CD14-positive monocyte (primary cell): Measurements from ENCODE around the gene PRKCA. TPM values are rescaled to one million over a fixed set of nuclear protein-coding genes. Genes with fewer than 3 reads are reported as not detected.
A peak's percentile ranks its signal among the peaks of the same experiment; 100 is the strongest.

Experiments used
- DNase-seq, 3 donors: peaks; one replicate each; pipeline ENCODE4 v3.0.0-alpha.2; 2011 to 2022
- H2AFZ ChIP-seq: 2 replicates; pipeline ENCODE4 v1.6.0; 2012; ENCODE audit warnings: mild to moderate bottlenecking, low read depth, low read length, inconsistent platforms; ENCODE audit not compliant: insufficient read depth, poor library complexity, severe bottlenecking
- H3K27ac ChIP-seq, 2 donors: 1 replicate in 1 of 2; 2 replicates in 1 of 2; pipeline ENCODE4 v1.5.1; 2012 to 2013; ENCODE audit warnings: low read length in 2 of 2, control low read depth in 1 of 2, inconsistent platforms in 1 of 2, low read depth in 1 of 2, mild to moderate bottlenecking in 1 of 2
- H3K27me3 ChIP-seq, 2 donors: one replicate each; pipeline versions ENCODE4 v1.6.0 to v1.6.1; 2011 to 2013; ENCODE audit warnings: low read length in 2 of 2; ENCODE audit not compliant: control insufficient read depth in 2 of 2, insufficient read depth in 2 of 2
- H3K36me3 ChIP-seq, 2 donors: replicated peaks in 1 of 2; 1 replicate in 1 of 2; 2 replicates in 1 of 2; pipeline versions ENCODE4 v1.5.1 to v1.6.1; 2012 to 2013; ENCODE audit warnings: low read length in 2 of 2, control low read depth in 1 of 2, inconsistent platforms in 1 of 2, mild to moderate bottlenecking in 1 of 2; ENCODE audit not compliant: insufficient read depth in 2 of 2, control insufficient read depth in 1 of 2
- H3K4me1 ChIP-seq, 2 donors: 1 replicate in 1 of 2; 2 replicates in 1 of 2; pipeline versions ENCODE4 v1.5.1 to v1.6.1; 2012 to 2013; ENCODE audit warnings: low read length in 2 of 2, control low read depth in 1 of 2, inconsistent platforms in 1 of 2, mild to moderate bottlenecking in 1 of 2, moderate library complexity in 1 of 2; ENCODE audit not compliant: insufficient read depth in 2 of 2, control insufficient read depth in 1 of 2
- H3K4me2 ChIP-seq: replicated peaks from 2 replicates; pipeline ENCODE3; 2012; ENCODE audit warnings: low read length, moderate library complexity, mild to moderate bottlenecking; ENCODE audit not compliant: poor library complexity, severe bottlenecking; ENCODE audit errors: extremely low read depth
- H3K4me3 ChIP-seq, 3 experiments: fragments of 200-600 bp in 1 of 3; sonication (generic) in 1 of 3; replicated peaks in 1 of 3; 1 replicate in 2 of 3; 2 replicates in 1 of 3; pipeline ENCODE4 v1.5.1; 2011 to 2013; ENCODE audit warnings: low read length in 3 of 3, mild to moderate bottlenecking in 3 of 3, control low read depth in 2 of 3, low read depth in 2 of 3, inconsistent platforms in 1 of 3, moderate library complexity in 1 of 3
- H3K79me2 ChIP-seq: 2 replicates; pipeline ENCODE4 v1.6.0; 2012; ENCODE audit warnings: mild to moderate bottlenecking, control low read depth, inconsistent platforms, low read length, moderate library complexity; ENCODE audit not compliant: insufficient read depth
- H3K9ac ChIP-seq: 2 replicates; pipeline ENCODE4 v1.6.0; 2017; ENCODE audit warnings: low read length, mild to moderate bottlenecking; ENCODE audit not compliant: insufficient read depth, poor library complexity, severe bottlenecking
- H3K9me3 ChIP-seq, 2 donors: replicated peaks in 1 of 2; 1 replicate in 1 of 2; 2 replicates in 1 of 2; pipeline versions ENCODE4 v1.5.1 to v1.6.1; 2012 to 2013; ENCODE audit warnings: low read length in 2 of 2, control low read depth in 1 of 2; ENCODE audit not compliant: control insufficient read depth in 1 of 2, insufficient read depth in 1 of 2
- H4K20me1 ChIP-seq: 2 replicates; pipeline ENCODE4 v1.6.0; 2012; ENCODE audit warnings: mild to moderate bottlenecking, low read length, control low read depth, moderate library complexity; ENCODE audit not compliant: insufficient read depth
- H3K27ac Mint-ChIP-seq, 7 donors: one replicate each; pipeline ENCODE4 v1.8.0; 2020; ENCODE audit warnings: mild to moderate bottlenecking in 7 of 7, mixed read lengths in 7 of 7, moderate library complexity in 6 of 7, inconsistent platforms in 2 of 7
- H3K27me3 Mint-ChIP-seq, 3 donors: one replicate each; pipeline ENCODE4 v1.8.0; 2021 to 2022; ENCODE audit warnings: low read depth in 3 of 3, mild to moderate bottlenecking in 3 of 3, mixed read lengths in 3 of 3, moderate library complexity in 3 of 3, inconsistent platforms in 1 of 3
- H3K36me3 Mint-ChIP-seq, 2 donors: one replicate each; pipeline ENCODE4 v1.8.0; 2020; ENCODE audit warnings: mixed read lengths in 2 of 2, inconsistent platforms in 1 of 2, mild to moderate bottlenecking in 1 of 2
- H3K4me1 Mint-ChIP-seq: one replicate; pipeline ENCODE4 v1.8.0; 2020; ENCODE audit warnings: mild to moderate bottlenecking, mixed read lengths
- H3K4me3 Mint-ChIP-seq, 2 donors: one replicate each; pipeline ENCODE4 v1.8.0; 2020; ENCODE audit warnings: mild to moderate bottlenecking in 2 of 2, mixed read lengths in 2 of 2, moderate library complexity in 1 of 2
- H3K9me3 Mint-ChIP-seq, 7 donors: one replicate each; pipeline ENCODE4 v1.8.0; 2020 to 2022; ENCODE audit warnings: mixed read lengths in 7 of 7, mild to moderate bottlenecking in 6 of 7, moderate library complexity in 6 of 7, inconsistent platforms in 2 of 7
- CTCF ChIP-seq: fragments of 200-600 bp; IDR thresholded peaks from one replicate; pipeline ENCODE4 v1.8.0; 2022; ENCODE audit warnings: antibody characterized with exemption, mild to moderate bottlenecking
- WGBS: methylation state at CpG from one replicate; pipeline ENCODE4 v1.1.5; 2013; ENCODE audit warnings: missing lambda C conversion rate; ENCODE audit not compliant: insufficient coverage; 5-methylcytosine and 5-hydroxymethylcytosine counted together
- intact Hi-C, 2 donors: fragments of 100-400 bp; cut with micrococcal nuclease; formaldehyde crosslinking; loops; one replicate each; pipeline versions ENCODE4 v1.15.0 to v1.15.1; 2023
- polyA plus RNA-seq, 3 donors: library from polyadenylated mRNA; depleted of rRNA in 1 of 3; unstranded in 2 of 3; stranded (reverse) in 1 of 3; fragments of 300-500 nt in 2 of 3; fragments of >200 nt in 1 of 3; fragmentation: Illumina TruSeq in 2 of 3; gene quantifications; 1 replicate in 2 of 3; 2 replicates in 1 of 3; pipeline ENCODE4 v1.2.3, GENCODE V29; 2012 to 2021

The PRKCA gene
- polyA plus RNA-seq, 3 donors = 0.22 to 7.1 (median 0.30) TPM

GRCh38 chr17:66449418-66449977 lies 147.1 kb downstream of the PRKCA start:
- Histone ChIP-seq H3K4me3 (no peak overlapping the region), H3K9ac (no peak overlapping the region), H2AFZ (no peak overlapping the region), H3K4me2 (no peak overlapping the region), H3K27me3 (no peaks in the 10 kb centered on the region), H3K4me1 (peaks cover 25 to 26% of the 10 kb centered on the region in 2 donors), H3K9me3 (no peaks in the 10 kb centered on the region), H3K79me2 (peaks cover 39% of the 10 kb centered on the region), H3K36me3 (no peaks in the 10 kb centered on the region), H4K20me1 (no peaks in the 10 kb centered on the region), H3K27ac (no peak overlapping the region)
- TF ChIP-seq CTCF = no peak
- WGBS = 86% methylated on average over 7 of the region's 8 CpGs
- DNase-seq = no peak
- Mint-ChIP-seq H3K9me3 (peaks cover 0 to 5% (median 0%) of the 10 kb centered on the region in 7 donors), H3K27me3 (peaks cover 0 to 2% (median 0%) of the 10 kb centered on the region in 3 donors), H3K27ac (peak overlapping the region in 1 of 7 donors; percentile 12), H3K4me1 (peaks cover 43% of the 10 kb centered on the region), H3K4me3 (no peak overlapping the region), H3K36me3 (peaks cover 2 to 15% of the 10 kb centered on the region in 2 donors)
- intact Hi-C loops = loop anchor here in 1 of 2 donors (10.0 kb wide), 1 partner anchor 145 kb away; the partner anchor contains the start of gene PRKCA

- Histone ChIP-seq H3K4me2 (no peak overlapping the region), H3K36me3 (no peaks in the 10 kb centered on the region), H3K79me2 (peaks cover 35% of the 10 kb centered on the region), H3K4me1 (peaks cover 25 to 26% of the 10 kb centered on the region in 2 donors), H3K27ac (no peak overlapping the region), H2AFZ (no peak overlapping the region), H3K9ac (no peak overlapping the region), H3K9me3 (no peaks in the 10 kb centered on the region), H3K4me3 (no peak overlapping the region), H3K27me3 (no peaks in the 10 kb centered on the region), H4K20me1 (no peaks in the 10 kb centered on the region)
- H3K9me3 Mint-ChIP-seq = peaks cover 0 to 5% (median 0%) of the 10 kb centered on the region in 7 donors
- intact Hi-C loops = no loop called here
- peaks cover 0 to 2% (median 0%) of the 10 kb centered on the region in 3 donors for H3K27me3 Mint-ChIP-seq
- no peak for TF ChIP-seq CTCF
- no peak overlapping the region for H3K4me3 Mint-ChIP-seq
- peaks cover 2 to 12% of the 10 kb centered on the region in 2 donors for H3K36me3 Mint-ChIP-seq
- DNase-seq = no peak
- H3K4me1 Mint-ChIP-seq = peaks cover 43% of the 10 kb centered on the region
- WGBS = 85% methylated on average over 9 of the region's 12 CpGs
- H3K27ac Mint-ChIP-seq = peak overlapping the region in 1 of 7 donors; percentile 27
Measured at GRCh38 chr17:66450008-66450851, 147.8 kb downstream of the PRKCA start.
